WERI-Rb-1 (cell line): ENCODE measurements around the gene ATP1A2.

Source experiments
- DNase-seq: peaks from one replicate; pipeline ENCODE4 v3.0.0-alpha.2; 2020
- H3K27ac ChIP-seq: fragments of 250-450 bp; sonication (Bioruptor Pico); 2 replicates; pipeline ENCODE4 v1.5.1; 2020; ENCODE audit warnings: mild to moderate bottlenecking, moderate library complexity
- H3K27me3 ChIP-seq: fragments of 250-450 bp; sonication (Bioruptor Pico); 2 replicates; pipeline ENCODE4 v1.5.1; 2021; ENCODE audit warnings: mild to moderate bottlenecking, low read depth, moderate library complexity; ENCODE audit not compliant: insufficient read depth, severe bottlenecking
- H3K36me3 ChIP-seq: fragments of 250-450 bp; sonication (Bioruptor Pico); 2 replicates; pipeline ENCODE4 v1.5.1; 2020; ENCODE audit warnings: mild to moderate bottlenecking, moderate library complexity
- H3K4me3 ChIP-seq: 2 replicates; pipeline ENCODE4 v1.5.1; 2011; ENCODE audit warnings: low read depth, mild to moderate bottlenecking, control low read depth, low read length
- H3K9me3 ChIP-seq: fragments of 250-450 bp; sonication (Bioruptor Pico); 2 replicates; pipeline ENCODE4 v1.5.1; 2021; ENCODE audit warnings: mild to moderate bottlenecking, moderate library complexity; ENCODE audit not compliant: severe bottlenecking
- TF ChIP-seq, protein P1 (sequence below): IDR thresholded peaks from 2 replicates; pipeline ENCODE4 v1.5.1; 2011; ENCODE audit warnings: low read depth, mild to moderate bottlenecking, control low read depth, inconsistent platforms, low read length

ATP1A2 gene

DNA sequence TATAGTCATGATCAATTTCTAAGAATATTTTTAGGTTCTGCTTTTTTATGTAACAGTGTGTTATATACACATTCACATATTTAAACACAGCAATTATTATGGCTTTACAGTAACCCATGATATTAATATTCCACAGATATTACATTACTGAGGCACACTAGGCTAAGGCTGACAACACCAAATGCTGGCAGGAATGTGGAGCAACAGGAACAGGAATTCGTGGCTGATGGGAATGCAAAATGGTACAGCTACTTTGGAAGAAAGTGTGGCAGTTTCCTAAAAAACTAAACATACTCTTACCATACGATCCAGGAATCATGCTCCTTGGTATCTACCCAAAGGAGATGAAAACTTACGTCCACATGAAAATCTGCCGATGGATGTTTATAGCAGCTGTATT, 36.1 kb upstream of the ATP1A2 start:
- H3K4me3 ChIP-seq = no peak overlapping the region
- DNase-seq = no peak
- H3K27ac ChIP-seq = no peak overlapping the region
- no peaks in the 10 kb centered on the region for H3K36me3 ChIP-seq
- TF ChIP-seq, protein P1, sequence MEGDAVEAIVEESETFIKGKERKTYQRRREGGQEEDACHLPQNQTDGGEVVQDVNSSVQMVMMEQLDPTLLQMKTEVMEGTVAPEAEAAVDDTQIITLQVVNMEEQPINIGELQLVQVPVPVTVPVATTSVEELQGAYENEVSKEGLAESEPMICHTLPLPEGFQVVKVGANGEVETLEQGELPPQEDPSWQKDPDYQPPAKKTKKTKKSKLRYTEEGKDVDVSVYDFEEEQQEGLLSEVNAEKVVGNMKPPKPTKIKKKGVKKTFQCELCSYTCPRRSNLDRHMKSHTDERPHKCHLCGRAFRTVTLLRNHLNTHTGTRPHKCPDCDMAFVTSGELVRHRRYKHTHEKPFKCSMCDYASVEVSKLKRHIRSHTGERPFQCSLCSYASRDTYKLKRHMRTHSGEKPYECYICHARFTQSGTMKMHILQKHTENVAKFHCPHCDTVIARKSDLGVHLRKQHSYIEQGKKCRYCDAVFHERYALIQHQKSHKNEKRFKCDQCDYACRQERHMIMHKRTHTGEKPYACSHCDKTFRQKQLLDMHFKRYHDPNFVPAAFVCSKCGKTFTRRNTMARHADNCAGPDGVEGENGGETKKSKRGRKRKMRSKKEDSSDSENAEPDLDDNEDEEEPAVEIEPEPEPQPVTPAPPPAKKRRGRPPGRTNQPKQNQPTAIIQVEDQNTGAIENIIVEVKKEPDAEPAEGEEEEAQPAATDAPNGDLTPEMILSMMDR = no peak
- peaks cover 68% of the 10 kb centered on the region for H3K27me3 ChIP-seq
- no peaks in the 10 kb centered on the region for H3K9me3 ChIP-seq

DNA sequence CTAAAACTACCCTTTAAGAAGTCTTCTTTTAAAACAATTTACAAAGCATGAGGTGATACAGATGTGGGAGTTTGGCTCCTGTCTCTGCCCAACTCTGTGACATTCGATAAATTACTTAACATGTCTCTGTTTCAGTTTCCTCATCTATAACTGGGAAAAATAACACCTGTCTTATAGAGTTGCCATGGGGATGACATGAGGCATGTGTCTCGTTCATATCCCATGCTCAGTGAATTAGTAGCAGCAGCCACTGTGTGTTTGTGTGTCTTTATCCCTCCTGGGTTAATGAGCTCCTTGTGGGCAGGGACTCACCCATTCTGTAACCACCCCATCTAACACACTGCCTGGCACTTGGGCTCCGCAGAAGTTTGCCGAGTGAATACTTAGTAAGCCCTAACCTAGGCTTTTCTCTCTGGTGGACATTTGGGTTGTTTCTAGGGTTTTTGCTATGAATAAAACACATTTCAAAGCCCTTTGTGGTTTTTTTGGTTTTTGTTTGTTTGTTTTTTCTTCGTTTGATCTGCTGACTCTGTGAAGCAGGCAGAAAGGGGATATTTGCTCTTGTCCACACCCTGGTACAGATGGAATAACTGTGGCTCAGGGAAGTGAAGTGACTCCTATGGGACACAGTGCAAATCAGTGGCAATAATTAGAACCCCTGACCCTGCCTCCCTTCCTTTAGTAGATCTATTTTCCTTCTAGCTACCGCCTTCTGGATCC, 35.0 kb upstream of the ATP1A2 start:
- DNase-seq = no peak
- Histone ChIP-seq H3K27ac (no peak overlapping the region), H3K4me3 (no peak overlapping the region), H3K9me3 (no peaks in the 10 kb centered on the region), H3K36me3 (no peaks in the 10 kb centered on the region), H3K27me3 (peaks cover 74% of the 10 kb centered on the region)
- TF ChIP-seq, protein P1 = no peak

DNA sequence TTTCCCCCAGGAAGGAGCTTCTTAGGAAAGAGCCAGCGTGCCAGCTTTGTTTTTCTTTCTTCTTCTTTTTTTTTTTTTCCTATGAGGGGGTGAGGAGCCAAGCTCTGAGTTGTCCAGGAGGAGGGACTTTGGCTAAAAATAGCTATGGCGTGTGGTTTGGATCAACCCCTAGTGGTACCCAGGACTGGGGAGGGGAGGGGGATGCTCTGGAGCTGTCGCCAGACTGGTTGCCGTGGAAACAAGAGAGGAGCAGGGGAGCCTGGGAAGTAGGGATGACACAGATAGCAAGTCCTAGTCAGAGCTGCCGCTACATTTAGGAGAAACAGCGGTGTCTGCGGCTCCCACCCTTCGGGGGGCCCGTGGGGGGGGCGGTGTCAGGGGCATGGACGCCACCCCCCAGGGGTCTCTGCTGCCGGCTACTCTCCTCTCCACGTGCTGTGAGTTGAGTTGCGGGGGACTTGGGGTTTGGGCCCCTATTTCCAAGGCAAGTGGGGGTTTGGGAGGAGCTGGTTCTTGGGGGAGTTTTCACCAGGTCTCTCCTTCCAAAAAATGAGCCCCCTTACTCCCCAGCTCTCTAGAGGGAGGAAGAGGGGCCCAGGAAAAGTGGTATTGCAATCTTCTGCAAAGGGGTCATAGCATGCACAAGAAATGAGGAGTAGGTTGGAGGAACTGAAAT, 34.2 kb upstream of the ATP1A2 start, which contains the start of gene KCNJ9:
TSS of gene KCNJ9 (plus strand) at position 278 of the 676 bp plus-strand sequence. CDS start 2,493 bp downstream, outside the sequence.
- no peak for DNase-seq

DNA sequence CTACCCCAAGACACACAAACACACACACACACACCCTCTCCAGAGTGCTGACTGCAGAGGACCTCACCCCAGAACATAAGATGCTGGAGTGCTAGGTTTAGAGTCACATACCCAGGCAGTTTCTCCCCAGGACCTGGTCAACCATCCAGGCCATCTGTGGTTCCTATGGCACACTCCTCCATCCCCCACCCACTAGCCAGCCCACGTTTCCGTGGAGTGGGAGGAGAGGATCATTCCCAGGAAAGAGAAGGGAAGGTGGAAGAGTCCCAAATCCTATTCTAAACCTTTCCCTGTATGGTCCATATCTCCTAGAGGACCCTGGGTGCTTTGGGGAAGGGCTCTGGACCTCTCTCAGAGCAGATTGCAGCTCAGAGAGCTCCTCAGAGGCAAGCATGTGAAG, 33.1 kb upstream of the ATP1A2 start:
- no peak for DNase-seq
- Histone ChIP-seq H3K27me3 (peaks cover 74% of the 10 kb centered on the region), H3K9me3 (no peaks in the 10 kb centered on the region), H3K27ac (no peak overlapping the region), H3K36me3 (no peaks in the 10 kb centered on the region), H3K4me3 (no peak overlapping the region)
- TF ChIP-seq, protein P1 = no peak

More for the DNA sequence above, 34.2 kb upstream of the ATP1A2 start, which contains the start of gene KCNJ9:
- H3K36me3 ChIP-seq = no peaks in the 10 kb centered on the region
- TF ChIP-seq, protein P1 = no peak
- H3K27me3 ChIP-seq = peaks cover 74% of the 10 kb centered on the region
- H3K4me3 ChIP-seq = no peak within 1 kb of the TSS
- H3K9me3 ChIP-seq = no peaks in the 10 kb centered on the region
- no peak within 1 kb of the TSS for H3K27ac ChIP-seq

GRCh38 chr1:160082926-160083325, 32.6 kb upstream of the ATP1A2 start:
- no peaks in the 10 kb centered on the region for H3K36me3 ChIP-seq
- no peak overlapping the region for H3K27ac ChIP-seq
- peaks cover 74% of the 10 kb centered on the region for H3K27me3 ChIP-seq
- no peak for DNase-seq
- no peak overlapping the region for H3K4me3 ChIP-seq
- TF ChIP-seq, protein P1 = no peak
- no peaks in the 10 kb centered on the region for H3K9me3 ChIP-seq
